Measurements from ENCODE around the gene KRTAP11-1. TPM values are rescaled to one million over a fixed set of nuclear protein-coding genes. Genes with fewer than 3 reads are reported as not detected.

KRTAP11-1 gene, protein sequence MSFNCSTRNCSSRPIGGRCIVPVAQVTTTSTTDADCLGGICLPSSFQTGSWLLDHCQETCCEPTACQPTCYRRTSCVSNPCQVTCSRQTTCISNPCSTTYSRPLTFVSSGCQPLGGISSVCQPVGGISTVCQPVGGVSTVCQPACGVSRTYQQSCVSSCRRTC
- not detected in 2 replicates for total RNA-seq

DNA sequence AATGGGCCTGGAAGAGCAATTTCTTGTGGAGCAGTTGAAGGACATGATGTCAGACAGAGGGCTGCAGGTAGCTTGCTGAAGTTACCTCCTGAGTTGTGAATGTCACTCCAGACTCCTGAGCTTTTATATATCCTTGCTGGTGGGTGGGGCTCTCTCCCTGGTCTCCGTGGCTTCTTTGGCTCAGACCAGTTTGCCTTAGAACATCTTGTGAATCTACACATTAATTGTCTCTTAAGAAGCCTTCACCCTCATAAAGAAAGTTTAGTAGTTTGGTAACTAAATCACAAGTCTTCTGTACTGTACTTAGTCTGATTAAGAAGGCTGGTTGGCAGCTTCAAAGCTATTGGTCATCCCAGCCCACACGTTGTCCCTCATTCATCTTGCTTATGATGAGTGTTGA, at the start of gene KRTAP11-1:
Gene KRTAP11-1, minus strand, starts transcription at position 101 of the 400 bp plus-strand sequence. Its CDS starts 56 bp downstream, at position 45.

Other genes with a start within 250 kb of the KRTAP11-1 start
- gene KRTAP20-2, start 246.4 kb downstream of the KRTAP11-1 start, total RNA-seq, result not detected in 2 replicates
- gene KRTAP20-3, start 238.7 kb downstream of the KRTAP11-1 start, total RNA-seq, result not detected in 2 replicates
- gene KRTAP21-3, start 162.8 kb downstream of the KRTAP11-1 start, total RNA-seq, result not detected in 2 replicates
- gene KRTAP21-2, start 134.3 kb downstream of the KRTAP11-1 start, total RNA-seq, result not detected in 2 replicates
- gene KRTAP21-1, start 126.2 kb downstream of the KRTAP11-1 start, total RNA-seq, result not detected in 2 replicates
- not detected in 2 replicates for gene KRTAP8-1, start 68.3 kb downstream of the KRTAP11-1 start, total RNA-seq
- not detected in 2 replicates for gene KRTAP7-1, start 51.8 kb downstream of the KRTAP11-1 start, total RNA-seq
- not detected in 2 replicates for gene KRTAP19-8, start 156.9 kb upstream of the KRTAP11-1 start, total RNA-seq

All from epithelial cell of alveolus of lung (primary cell).